NB4 (cell line): ENCODE measurements around the gene LMCD1.

Source experiments
- DNase-seq: peaks from one replicate; pipeline ENCODE4 v3.0.0; 2010; ENCODE audit warnings: low read depth
- H3K4me3 ChIP-seq: one replicate; pipeline ENCODE4 v1.5.1; 2011; ENCODE audit warnings: mild to moderate bottlenecking, low read depth, low read length, moderate library complexity
- MYC ChIP-seq: IDR thresholded peaks from 2 replicates; pipeline ENCODE4 v1.6.1; 2011; ENCODE audit warnings: low read depth, low read length
- POLR2A ChIP-seq: IDR thresholded peaks from 2 replicates; pipeline ENCODE4 v1.6.1; 2011; ENCODE audit warnings: mild to moderate bottlenecking; ENCODE audit not compliant: insufficient read length; ENCODE audit errors: extremely low read depth
- TF ChIP-seq, protein P1 (sequence below): IDR thresholded peaks from 2 replicates; pipeline ENCODE4 v1.6.1; 2011; ENCODE audit warnings: low read depth, low read length
- TF ChIP-seq, protein P2 (sequence below): IDR thresholded peaks from one replicate; pipeline ENCODE4 v1.5.1; 2012; ENCODE audit warnings: low read depth, low read length

The LMCD1 gene

DNA sequence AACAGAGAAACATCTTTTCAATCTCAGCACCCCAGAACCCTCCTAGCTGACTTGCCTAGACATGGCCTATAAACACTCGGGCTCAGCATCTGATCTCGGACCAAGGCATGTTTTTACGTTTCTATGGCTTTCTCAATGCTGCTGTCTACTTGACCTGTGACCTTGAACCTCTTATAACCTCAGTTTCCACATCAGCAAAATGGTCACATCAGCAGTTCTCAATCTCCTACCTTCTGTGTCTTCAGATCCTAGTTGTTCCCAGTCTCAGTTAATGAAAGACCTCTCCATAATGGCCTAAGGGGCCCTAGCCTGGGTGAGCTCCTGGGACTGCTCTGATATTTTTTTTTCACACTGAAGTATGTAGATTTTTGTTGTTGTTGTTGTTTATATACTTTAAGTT lies 103.4 kb downstream of the LMCD1 start:
- no peak overlapping the region for H3K4me3 ChIP-seq
- no peak for DNase-seq
- TF ChIP-seq POLR2A (no peak), MYC (no peak)
- TF ChIP-seq, protein P1, sequence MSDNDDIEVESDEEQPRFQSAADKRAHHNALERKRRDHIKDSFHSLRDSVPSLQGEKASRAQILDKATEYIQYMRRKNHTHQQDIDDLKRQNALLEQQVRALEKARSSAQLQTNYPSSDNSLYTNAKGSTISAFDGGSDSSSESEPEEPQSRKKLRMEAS, result no peak
- TF ChIP-seq, protein P2, sequence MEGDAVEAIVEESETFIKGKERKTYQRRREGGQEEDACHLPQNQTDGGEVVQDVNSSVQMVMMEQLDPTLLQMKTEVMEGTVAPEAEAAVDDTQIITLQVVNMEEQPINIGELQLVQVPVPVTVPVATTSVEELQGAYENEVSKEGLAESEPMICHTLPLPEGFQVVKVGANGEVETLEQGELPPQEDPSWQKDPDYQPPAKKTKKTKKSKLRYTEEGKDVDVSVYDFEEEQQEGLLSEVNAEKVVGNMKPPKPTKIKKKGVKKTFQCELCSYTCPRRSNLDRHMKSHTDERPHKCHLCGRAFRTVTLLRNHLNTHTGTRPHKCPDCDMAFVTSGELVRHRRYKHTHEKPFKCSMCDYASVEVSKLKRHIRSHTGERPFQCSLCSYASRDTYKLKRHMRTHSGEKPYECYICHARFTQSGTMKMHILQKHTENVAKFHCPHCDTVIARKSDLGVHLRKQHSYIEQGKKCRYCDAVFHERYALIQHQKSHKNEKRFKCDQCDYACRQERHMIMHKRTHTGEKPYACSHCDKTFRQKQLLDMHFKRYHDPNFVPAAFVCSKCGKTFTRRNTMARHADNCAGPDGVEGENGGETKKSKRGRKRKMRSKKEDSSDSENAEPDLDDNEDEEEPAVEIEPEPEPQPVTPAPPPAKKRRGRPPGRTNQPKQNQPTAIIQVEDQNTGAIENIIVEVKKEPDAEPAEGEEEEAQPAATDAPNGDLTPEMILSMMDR, result no peak

DNA sequence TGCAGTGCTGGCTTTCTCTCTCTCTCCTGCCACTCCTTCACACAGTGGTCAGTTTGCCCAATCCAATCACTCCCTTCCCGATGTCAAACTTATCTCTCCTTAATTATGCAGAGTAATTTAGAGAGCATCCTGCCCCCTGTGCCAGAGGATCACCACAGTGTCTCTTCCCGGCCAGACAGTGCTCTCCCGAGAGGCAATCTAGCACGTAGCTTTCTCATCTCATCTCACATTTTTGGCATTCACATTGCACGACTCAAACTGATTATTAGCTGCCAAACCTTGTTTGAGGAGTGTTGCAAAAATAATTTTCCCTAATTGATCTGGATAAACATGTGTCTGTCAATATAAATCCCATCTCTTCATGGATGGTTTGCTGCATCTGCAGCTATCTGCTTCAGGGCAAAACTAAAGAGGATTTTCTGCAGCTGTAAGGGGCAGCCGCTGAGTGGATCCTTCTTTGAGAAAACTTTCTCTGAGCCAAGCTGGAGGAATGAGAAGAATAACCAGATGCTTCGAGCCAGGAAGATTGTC lies 105.1 kb downstream of the LMCD1 start:
- TF ChIP-seq, protein P1, result no peak
- TF ChIP-seq MYC, result no peak
- no peak for TF ChIP-seq POLR2A
- TF ChIP-seq, protein P2, result no peak
- no peak for DNase-seq
- H3K4me3 ChIP-seq, result no peak overlapping the region

DNA sequence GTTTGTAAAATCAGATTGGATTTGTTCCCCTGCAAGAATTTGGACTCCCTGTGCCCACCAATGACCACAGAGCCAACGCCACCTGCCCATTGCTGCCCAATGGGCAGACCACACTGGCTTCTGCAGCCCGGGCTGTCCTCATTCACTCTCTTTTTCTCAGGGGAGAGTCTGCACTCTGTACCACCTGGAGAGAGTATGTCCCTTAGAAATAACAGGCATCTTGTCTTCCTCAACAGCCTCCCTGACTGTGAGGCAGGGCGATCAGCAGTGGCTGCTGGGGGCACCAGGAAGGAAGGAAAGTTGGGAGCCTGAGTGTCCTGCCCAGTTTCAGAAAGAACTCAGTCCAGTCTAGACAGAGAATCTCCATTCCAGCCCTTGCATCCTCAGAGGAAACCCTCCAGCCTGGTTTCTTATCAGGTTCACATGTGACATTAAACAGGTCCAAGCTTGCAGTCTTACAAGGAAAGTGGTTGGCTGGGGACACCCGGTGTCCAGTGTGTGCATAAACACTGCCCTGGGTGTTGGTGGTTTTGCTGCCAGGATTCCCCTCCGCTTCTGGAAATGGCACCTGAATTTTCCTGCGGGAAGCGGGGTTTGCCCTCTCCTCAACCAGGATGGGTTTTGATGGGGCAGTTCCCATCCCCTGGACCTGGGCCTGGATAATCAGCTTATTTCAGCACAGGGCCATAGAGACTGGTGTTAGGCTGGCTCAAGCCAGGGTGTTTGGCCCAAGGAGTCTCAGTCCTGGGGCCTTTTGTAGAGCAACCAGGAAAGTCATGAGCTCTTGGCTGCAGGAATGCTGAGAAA lies 105.8 kb downstream of the LMCD1 start:
- no peak overlapping the region for H3K4me3 ChIP-seq
- DNase-seq, result peak; percentile 18
- TF ChIP-seq, protein P1, result no peak
- no peak for TF ChIP-seq MYC
- TF ChIP-seq POLR2A, result no peak
- TF ChIP-seq, protein P2, result no peak

DNA sequence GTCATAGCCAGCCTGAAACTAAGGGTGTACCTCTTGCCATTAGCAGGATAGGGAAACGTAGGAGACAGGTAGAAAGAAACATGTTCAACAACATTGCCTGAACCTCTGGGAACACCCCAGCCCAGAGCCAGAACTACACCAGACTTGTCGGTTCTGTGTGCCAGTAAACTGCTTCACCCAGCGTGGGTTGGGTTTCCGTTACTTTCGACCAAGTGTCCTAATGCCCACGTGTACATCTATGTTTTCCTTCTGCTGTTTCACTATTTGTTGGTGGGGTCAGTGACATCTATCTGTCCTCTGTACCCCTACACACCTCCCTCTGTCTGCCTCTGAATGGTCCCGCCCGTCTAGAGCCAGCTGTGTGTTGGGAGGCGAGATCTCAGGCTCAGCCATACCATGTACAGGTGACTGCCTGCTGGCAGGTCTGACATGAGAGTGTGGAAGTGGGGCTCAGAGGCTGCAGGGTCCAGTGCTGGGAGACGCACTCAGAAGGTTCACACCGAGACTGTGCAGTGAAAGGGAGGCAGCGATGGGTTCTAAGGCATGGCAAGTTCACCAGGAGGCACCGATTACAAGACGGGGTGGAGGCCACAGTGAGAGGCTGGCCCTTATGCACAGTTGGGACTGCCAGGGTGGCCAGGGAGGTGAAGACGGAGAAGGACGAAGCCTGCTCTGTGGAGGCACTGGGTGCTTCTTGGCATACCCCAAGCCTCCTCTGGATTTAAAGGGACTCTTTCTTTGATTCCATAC lies 106.6 kb downstream of the LMCD1 start:
- no peak for TF ChIP-seq MYC
- TF ChIP-seq, protein P2, result no peak
- TF ChIP-seq POLR2A, result no peak
- TF ChIP-seq, protein P1, result no peak
- DNase-seq, result no peak
- H3K4me3 ChIP-seq, result no peak overlapping the region

DNA sequence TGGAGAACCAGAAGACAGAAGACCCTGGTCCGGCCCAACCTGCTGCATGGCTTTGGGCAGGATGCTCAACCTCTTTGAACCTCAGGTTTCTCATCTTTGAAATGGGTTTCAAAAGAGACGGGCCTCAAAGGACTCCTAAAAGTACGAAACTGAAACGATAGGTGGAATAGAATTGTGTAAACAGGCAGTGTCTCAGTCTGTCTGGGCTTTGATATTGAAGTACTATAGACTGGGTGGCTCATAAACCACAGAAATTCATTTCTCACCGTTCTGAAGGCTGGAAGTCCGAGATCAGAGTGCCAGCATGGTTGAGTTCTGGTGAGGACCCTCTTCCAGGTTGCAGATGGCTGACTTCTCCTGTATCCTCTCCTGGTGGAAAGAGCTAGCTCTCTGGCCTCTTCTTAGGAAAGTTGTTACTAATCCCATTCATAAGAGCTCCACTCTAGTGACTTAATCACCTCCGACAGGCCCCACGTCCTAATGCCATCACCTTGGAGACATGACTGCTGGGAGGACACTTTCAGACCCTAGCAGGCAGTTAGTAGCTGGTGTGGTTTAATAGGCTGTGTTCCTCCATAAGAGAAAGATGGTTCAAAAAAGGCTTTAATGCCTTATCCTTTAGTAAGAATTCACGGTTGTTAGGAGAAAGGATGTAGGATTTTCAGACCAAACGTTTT lies 107.3 kb downstream of the LMCD1 start:
- TF ChIP-seq, protein P1, result no peak
- TF ChIP-seq MYC (no peak), POLR2A (no peak)
- TF ChIP-seq, protein P2, result no peak
- DNase-seq, result no peak
- no peak overlapping the region for H3K4me3 ChIP-seq
